HepG2 (cell line): ENCODE results near the gene PGPEP1. TPM values are rescaled to one million over a fixed set of nuclear protein-coding genes. Genes with fewer than 3 reads are reported as not detected.

Experiments used
- CCAR2 ChIP-seq: fragments of 200-400 bp; formaldehyde crosslinking; optimal IDR thresholded peaks from 2 replicates; pipeline ENCODE3; 2018; ENCODE audit warnings: low read depth, mild to moderate bottlenecking, low read length, moderate library complexity
- ETV5 ChIP-seq: IDR thresholded peaks from 2 replicates; pipeline ENCODE4 v1.6.1; 2018; ENCODE audit warnings: missing biosample characterization, missing genetic modification reagents, inconsistent platforms, borderline replicate concordance
- GFI1 ChIP-seq: sonication (generic); formaldehyde crosslinking; IDR thresholded peaks from 2 replicates; pipeline ENCODE4 v1.5.0; 2020; ENCODE audit warnings: missing genetic modification reagents, mild to moderate bottlenecking, borderline replicate concordance
- HNRNPH1 ChIP-seq: fragments of 200-400 bp; formaldehyde crosslinking; optimal IDR thresholded peaks from 2 replicates; pipeline ENCODE3; 2017; ENCODE audit warnings: mild to moderate bottlenecking, low read depth, low read length
- KLF12 ChIP-seq: sonication (generic); formaldehyde crosslinking; IDR thresholded peaks from 2 replicates; pipeline ENCODE4 v1.4.0; 2020; ENCODE audit warnings: missing genetic modification reagents, borderline replicate concordance
- KMT2A ChIP-seq: sonication (generic); formaldehyde crosslinking; IDR thresholded peaks from 2 replicates; pipeline ENCODE4 v1.4.0; 2020; ENCODE audit warnings: missing genetic modification reagents
- MTA3 ChIP-seq: sonication (generic); formaldehyde crosslinking; IDR thresholded peaks from 2 replicates; pipeline ENCODE4 v1.4.0; 2020; ENCODE audit warnings: missing genetic modification reagents
- SMAD9 ChIP-seq: sonication (generic); formaldehyde crosslinking; IDR thresholded peaks from 2 replicates; pipeline ENCODE4 v1.5.1; 2020; ENCODE audit warnings: mild to moderate bottlenecking, missing genetic modification reagents
- SPEN ChIP-seq: sonication (generic); formaldehyde crosslinking; IDR thresholded peaks from 2 replicates; pipeline ENCODE4 v1.5.1; 2020; ENCODE audit warnings: low read depth, mild to moderate bottlenecking, missing genetic modification reagents
- SRSF4 ChIP-seq: fragments of 200-400 bp; formaldehyde crosslinking; IDR thresholded peaks from one replicate; pipeline ENCODE4 v1.6.1; 2018; ENCODE audit warnings: mild to moderate bottlenecking, low read depth, low read length, moderate library complexity; ENCODE audit not compliant: poor library complexity, severe bottlenecking
- ZNF326 ChIP-seq: sonication (generic); formaldehyde crosslinking; IDR thresholded peaks from 2 replicates; pipeline ENCODE4 v1.4.0; 2020; ENCODE audit warnings: missing genetic modification reagents, borderline replicate concordance
- ZNF484 ChIP-seq: sonication (generic); formaldehyde crosslinking; IDR thresholded peaks from 2 replicates; pipeline ENCODE4 v1.5.1; 2020; ENCODE audit warnings: mild to moderate bottlenecking, low read depth, missing genetic modification reagents, borderline replicate concordance
- polyA plus RNA-seq, 8 experiments: library from polyadenylated mRNA; depleted of rRNA in 3 of 8; stranded (reverse) in 7 of 8; unstranded in 1 of 8; fragments of >200 nt; fragmentation: Illumina TruSeq in 4 of 8; extraction: Trizol in 4 of 8; gene quantifications; 2 replicates each; pipeline versions ENCODE4 v1.2.1 to v1.2.3, GENCODE V29; 2011 to 2016; ENCODE audit warnings: low read depth in 4 of 8, missing spikeins in 1 of 8, mixed read lengths in 1 of 8; ENCODE audit not compliant: insufficient read depth in 1 of 8
- total RNA-seq, 5 experiments: library from RNA; depleted of rRNA; stranded (reverse); fragments of >200 nt; fragmentation: Illumina TruSeq; extraction: Trizol; gene quantifications; 2 replicates each; pipeline ENCODE4 v1.2.3, GENCODE V29; 2016; ENCODE audit warnings: low read depth in 1 of 5
- TF ChIP-seq, protein P1 (sequence below): sonication (generic); formaldehyde crosslinking; IDR thresholded peaks from 2 replicates; pipeline ENCODE4 v1.9.0; 2021; ENCODE audit warnings: missing genetic modification reagents, borderline replicate concordance
- TF ChIP-seq, protein P2 (sequence below): sonication (generic); formaldehyde crosslinking; IDR thresholded peaks from 2 replicates; pipeline ENCODE4 v1.4.0; 2020; ENCODE audit warnings: low read depth, missing genetic modification reagents
- TF ChIP-seq, protein P3 (sequence below): sonication (generic); formaldehyde crosslinking; IDR thresholded peaks from 2 replicates; pipeline ENCODE4 v1.4.0; 2020; ENCODE audit warnings: missing genetic modification reagents, low read depth, mild to moderate bottlenecking, borderline replicate concordance
- TF ChIP-seq, protein P4 (sequence below): sonication (generic); formaldehyde crosslinking; IDR thresholded peaks from 2 replicates; pipeline ENCODE4 v1.4.0; 2020; ENCODE audit warnings: mild to moderate bottlenecking, missing genetic modification reagents, borderline replicate concordance

PGPEP1 gene
- total and polyA plus RNA-seq, 2 of the 13 experiments (the other 11 are each of a cell fraction or from before 2014, with no cell fraction given) = 53.1 to 56.6 TPM

DNA sequence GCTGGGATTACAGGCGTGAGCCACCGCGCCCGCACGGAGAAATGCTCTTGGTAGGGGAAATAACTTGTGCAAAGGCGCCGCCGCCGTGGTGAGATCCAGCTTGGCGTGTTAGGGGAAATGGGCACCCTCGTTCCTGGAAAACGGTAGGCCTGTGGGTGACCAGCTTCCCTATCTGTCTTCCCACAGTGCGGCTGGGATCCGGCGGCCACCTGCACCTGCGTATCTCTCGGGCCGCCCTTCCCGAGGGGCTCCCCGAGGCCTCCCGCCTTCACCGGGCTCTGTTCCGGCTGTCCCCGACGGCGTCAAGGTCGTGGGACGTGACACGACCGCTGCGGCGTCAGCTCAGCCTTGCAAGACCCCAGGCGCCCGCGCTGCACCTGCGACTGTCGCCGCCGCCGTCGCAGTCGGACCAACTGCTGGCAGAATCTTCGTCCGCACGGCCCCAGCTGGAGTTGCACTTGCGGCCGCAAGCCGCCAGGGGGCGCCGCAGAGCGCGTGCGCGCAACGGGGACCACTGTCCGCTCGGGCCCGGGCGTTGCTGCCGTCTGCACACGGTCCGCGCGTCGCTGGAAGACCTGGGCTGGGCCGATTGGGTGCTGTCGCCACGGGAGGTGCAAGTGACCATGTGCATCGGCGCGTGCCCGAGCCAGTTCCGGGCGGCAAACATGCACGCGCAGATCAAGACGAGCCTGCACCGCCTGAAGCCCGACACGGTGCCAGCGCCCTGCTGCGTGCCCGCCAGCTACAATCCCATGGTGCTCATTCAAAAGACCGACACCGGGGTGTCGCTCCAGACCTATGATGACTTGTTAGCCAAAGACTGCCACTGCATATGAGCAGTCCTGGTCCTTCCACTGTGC is 47.9 kb downstream of the PGPEP1 start (continued):
- TF ChIP-seq, protein P1, sequence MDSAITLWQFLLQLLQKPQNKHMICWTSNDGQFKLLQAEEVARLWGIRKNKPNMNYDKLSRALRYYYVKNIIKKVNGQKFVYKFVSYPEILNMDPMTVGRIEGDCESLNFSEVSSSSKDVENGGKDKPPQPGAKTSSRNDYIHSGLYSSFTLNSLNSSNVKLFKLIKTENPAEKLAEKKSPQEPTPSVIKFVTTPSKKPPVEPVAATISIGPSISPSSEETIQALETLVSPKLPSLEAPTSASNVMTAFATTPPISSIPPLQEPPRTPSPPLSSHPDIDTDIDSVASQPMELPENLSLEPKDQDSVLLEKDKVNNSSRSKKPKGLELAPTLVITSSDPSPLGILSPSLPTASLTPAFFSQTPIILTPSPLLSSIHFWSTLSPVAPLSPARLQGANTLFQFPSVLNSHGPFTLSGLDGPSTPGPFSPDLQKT (CRISPR knock-in tag) = no peak
- TF ChIP-seq KLF12 (0 out of 2 replicates have a peak, but pooled peaks have one; percentile 72), CCAR2 (no peak), SRSF4 (peak; percentile 99), HNRNPH1 (no peak), SMAD9 (no peak), KMT2A (CRISPR knock-in tag) (peak; percentile 65), SPEN (peak; percentile 86), ETV5 (CRISPR knock-in tag) (no peak; the same call in 1 of the 2 replicates), MTA3 (CRISPR knock-in tag) (no peak), ZNF326 (CRISPR knock-in tag) (no peak), ZNF484 (CRISPR knock-in tag) (peak; percentile 35; the same call in 1 of the 2 replicates), GFI1 (CRISPR knock-in tag) (0 out of 2 replicates have a peak, but pooled peaks have one; percentile 46)
- TF ChIP-seq, protein P2, sequence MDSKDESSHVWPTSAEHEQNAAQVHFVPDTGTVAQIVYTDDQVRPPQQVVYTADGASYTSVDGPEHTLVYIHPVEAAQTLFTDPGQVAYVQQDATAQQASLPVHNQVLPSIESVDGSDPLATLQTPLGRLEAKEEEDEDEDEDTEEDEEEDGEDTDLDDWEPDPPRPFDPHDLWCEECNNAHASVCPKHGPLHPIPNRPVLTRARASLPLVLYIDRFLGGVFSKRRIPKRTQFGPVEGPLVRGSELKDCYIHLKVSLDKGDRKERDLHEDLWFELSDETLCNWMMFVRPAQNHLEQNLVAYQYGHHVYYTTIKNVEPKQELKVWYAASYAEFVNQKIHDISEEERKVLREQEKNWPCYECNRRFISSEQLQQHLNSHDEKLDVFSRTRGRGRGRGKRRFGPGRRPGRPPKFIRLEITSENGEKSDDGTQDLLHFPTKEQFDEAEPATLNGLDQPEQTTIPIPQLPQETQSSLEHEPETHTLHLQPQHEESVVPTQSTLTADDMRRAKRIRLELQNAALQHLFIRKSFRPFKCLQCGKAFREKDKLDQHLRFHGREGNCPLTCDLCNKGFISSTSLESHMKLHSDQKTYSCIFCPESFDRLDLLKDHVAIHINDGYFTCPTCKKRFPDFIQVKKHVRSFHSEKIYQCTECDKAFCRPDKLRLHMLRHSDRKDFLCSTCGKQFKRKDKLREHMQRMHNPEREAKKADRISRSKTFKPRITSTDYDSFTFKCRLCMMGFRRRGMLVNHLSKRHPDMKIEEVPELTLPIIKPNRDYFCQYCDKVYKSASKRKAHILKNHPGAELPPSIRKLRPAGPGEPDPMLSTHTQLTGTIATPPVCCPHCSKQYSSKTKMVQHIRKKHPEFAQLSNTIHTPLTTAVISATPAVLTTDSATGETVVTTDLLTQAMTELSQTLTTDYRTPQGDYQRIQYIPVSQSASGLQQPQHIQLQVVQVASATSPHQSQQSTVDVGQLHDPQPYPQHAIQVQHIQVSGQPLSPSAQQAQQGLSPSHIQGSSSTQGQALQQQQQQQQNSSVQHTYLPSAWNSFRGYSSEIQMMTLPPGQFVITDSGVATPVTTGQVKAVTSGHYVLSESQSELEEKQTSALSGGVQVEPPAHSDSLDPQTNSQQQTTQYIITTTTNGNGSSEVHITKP = no peak; the same call in 1 of the 2 replicates
- TF ChIP-seq, protein P3, sequence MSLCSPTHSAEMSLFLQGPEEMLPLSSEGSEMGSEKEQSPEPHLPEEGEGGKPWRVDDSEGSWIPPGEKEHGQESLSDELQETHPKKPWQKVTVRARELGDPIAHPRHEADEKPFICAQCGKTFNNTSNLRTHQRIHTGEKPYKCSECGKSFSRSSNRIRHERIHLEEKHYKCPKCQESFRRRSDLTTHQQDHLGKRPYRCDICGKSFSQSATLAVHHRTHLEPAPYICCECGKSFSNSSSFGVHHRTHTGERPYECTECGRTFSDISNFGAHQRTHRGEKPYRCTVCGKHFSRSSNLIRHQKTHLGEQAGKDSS = peak; percentile 77; the same call in 1 of the 2 replicates
- TF ChIP-seq, protein P4, sequence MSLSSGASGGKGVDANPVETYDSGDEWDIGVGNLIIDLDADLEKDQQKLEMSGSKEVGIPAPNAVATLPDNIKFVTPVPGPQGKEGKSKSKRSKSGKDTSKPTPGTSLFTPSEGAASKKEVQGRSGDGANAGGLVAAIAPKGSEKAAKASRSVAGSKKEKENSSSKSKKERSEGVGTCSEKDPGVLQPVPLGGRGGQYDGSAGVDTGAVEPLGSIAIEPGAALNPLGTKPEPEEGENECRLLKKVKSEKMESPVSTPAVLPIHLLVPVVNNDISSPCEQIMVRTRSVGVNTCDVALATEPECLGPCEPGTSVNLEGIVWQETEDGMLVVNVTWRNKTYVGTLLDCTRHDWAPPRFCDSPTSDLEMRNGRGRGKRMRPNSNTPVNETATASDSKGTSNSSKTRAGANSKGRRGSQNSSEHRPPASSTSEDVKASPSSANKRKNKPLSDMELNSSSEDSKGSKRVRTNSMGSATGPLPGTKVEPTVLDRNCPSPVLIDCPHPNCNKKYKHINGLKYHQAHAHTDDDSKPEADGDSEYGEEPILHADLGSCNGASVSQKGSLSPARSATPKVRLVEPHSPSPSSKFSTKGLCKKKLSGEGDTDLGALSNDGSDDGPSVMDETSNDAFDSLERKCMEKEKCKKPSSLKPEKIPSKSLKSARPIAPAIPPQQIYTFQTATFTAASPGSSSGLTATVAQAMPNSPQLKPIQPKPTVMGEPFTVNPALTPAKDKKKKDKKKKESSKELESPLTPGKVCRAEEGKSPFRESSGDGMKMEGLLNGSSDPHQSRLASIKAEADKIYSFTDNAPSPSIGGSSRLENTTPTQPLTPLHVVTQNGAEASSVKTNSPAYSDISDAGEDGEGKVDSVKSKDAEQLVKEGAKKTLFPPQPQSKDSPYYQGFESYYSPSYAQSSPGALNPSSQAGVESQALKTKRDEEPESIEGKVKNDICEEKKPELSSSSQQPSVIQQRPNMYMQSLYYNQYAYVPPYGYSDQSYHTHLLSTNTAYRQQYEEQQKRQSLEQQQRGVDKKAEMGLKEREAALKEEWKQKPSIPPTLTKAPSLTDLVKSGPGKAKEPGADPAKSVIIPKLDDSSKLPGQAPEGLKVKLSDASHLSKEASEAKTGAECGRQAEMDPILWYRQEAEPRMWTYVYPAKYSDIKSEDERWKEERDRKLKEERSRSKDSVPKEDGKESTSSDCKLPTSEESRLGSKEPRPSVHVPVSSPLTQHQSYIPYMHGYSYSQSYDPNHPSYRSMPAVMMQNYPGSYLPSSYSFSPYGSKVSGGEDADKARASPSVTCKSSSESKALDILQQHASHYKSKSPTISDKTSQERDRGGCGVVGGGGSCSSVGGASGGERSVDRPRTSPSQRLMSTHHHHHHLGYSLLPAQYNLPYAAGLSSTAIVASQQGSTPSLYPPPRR (CRISPR knock-in tag) = peak; percentile 74
